HepG2 (cell line): ENCODE data around the gene EFNA4. TPM values are rescaled to one million over a fixed set of nuclear protein-coding genes. Genes with fewer than 3 reads are reported as not detected.
A peak's percentile ranks its signal among the peaks of the same experiment; 100 is the strongest.

Experiments used
- AGO2 ChIP-seq: fragments of 200-400 bp; formaldehyde crosslinking; optimal IDR thresholded peaks from 2 replicates; pipeline ENCODE3; 2017; ENCODE audit warnings: mild to moderate bottlenecking, low read depth, low read length, moderate library complexity
- ELF3 ChIP-seq: IDR thresholded peaks from 2 replicates; pipeline ENCODE4 v1.6.1; 2016; ENCODE audit warnings: missing genetic modification reagents, missing compliant biosample characterization
- ERF ChIP-seq: IDR thresholded peaks from 2 replicates; pipeline ENCODE4 v1.6.1; 2018; ENCODE audit warnings: missing biosample characterization, missing genetic modification reagents
- ESRRA ChIP-seq: sonication (generic); formaldehyde crosslinking; IDR thresholded peaks from 2 replicates; pipeline ENCODE4 v1.5.1; 2020; ENCODE audit warnings: mild to moderate bottlenecking, low read depth, missing genetic modification reagents
- HNRNPL ChIP-seq: fragments of 200-400 bp; formaldehyde crosslinking; IDR thresholded peaks from 2 replicates; pipeline ENCODE4 v1.6.1; 2017; ENCODE audit warnings: mild to moderate bottlenecking, low read depth, low read length
- KDM2A ChIP-seq: sonication (generic); formaldehyde crosslinking; IDR thresholded peaks from 2 replicates; pipeline ENCODE4 v1.4.0; 2020; ENCODE audit warnings: low read depth, missing genetic modification reagents, borderline replicate concordance
- MEIS2 ChIP-seq: sonication (generic); formaldehyde crosslinking; IDR thresholded peaks from 2 replicates; pipeline ENCODE4 v1.9.0; 2021; ENCODE audit warnings: mild to moderate bottlenecking, missing genetic modification reagents
- MIER2 ChIP-seq: IDR thresholded peaks from 2 replicates; pipeline ENCODE4 v1.6.1; 2016; ENCODE audit warnings: missing biosample characterization, missing genetic modification reagents
- PHF20 ChIP-seq: sonication (generic); formaldehyde crosslinking; IDR thresholded peaks from 2 replicates; pipeline ENCODE4 v1.5.0; 2020; ENCODE audit warnings: mild to moderate bottlenecking, missing genetic modification reagents
- SMAD9 ChIP-seq: sonication (generic); formaldehyde crosslinking; IDR thresholded peaks from 2 replicates; pipeline ENCODE4 v1.5.1; 2020; ENCODE audit warnings: mild to moderate bottlenecking, missing genetic modification reagents
- SRSF1 ChIP-seq: fragments of 200-400 bp; formaldehyde crosslinking; optimal IDR thresholded peaks from 2 replicates; pipeline ENCODE3; 2017; ENCODE audit warnings: mild to moderate bottlenecking, low read depth, low read length, moderate library complexity
- TSC22D2 ChIP-seq: sonication (generic); formaldehyde crosslinking; IDR thresholded peaks from 2 replicates; pipeline ENCODE4 v1.5.1; 2020; ENCODE audit warnings: missing genetic modification reagents, mild to moderate bottlenecking, borderline replicate concordance
- XRCC5 ChIP-seq: fragments of 200-400 bp; formaldehyde crosslinking; optimal IDR thresholded peaks from 2 replicates; pipeline ENCODE3; 2017; ENCODE audit warnings: mild to moderate bottlenecking, low read length
- ZFX ChIP-seq: sonication (generic); formaldehyde crosslinking; IDR thresholded peaks from 2 replicates; pipeline ENCODE4 v1.4.0; 2020; ENCODE audit warnings: mild to moderate bottlenecking, low read depth, missing genetic modification reagents, moderate library complexity
- ZNF572 ChIP-seq: sonication (generic); formaldehyde crosslinking; IDR thresholded peaks from 2 replicates; pipeline ENCODE4 v1.5.1; 2020; ENCODE audit warnings: mild to moderate bottlenecking, missing genetic modification reagents
- polyA plus RNA-seq, 8 experiments: library from polyadenylated mRNA; depleted of rRNA in 3 of 8; stranded (reverse) in 7 of 8; unstranded in 1 of 8; fragments of >200 nt; fragmentation: Illumina TruSeq in 4 of 8; extraction: Trizol in 4 of 8; gene quantifications; 2 replicates each; pipeline versions ENCODE4 v1.2.1 to v1.2.3, GENCODE V29; 2011 to 2016; ENCODE audit warnings: low read depth in 4 of 8, missing spikeins in 1 of 8, mixed read lengths in 1 of 8; ENCODE audit not compliant: insufficient read depth in 1 of 8
- total RNA-seq, 5 experiments: library from RNA; depleted of rRNA; stranded (reverse); fragments of >200 nt; fragmentation: Illumina TruSeq; extraction: Trizol; gene quantifications; 2 replicates each; pipeline ENCODE4 v1.2.3, GENCODE V29; 2016; ENCODE audit warnings: low read depth in 1 of 5
- TF ChIP-seq, protein P1 (sequence below): sonication (generic); formaldehyde crosslinking; IDR thresholded peaks from 2 replicates; pipeline ENCODE4 v1.5.1; 2020; ENCODE audit warnings: mild to moderate bottlenecking, moderate library complexity, missing genetic modification reagents
- TF ChIP-seq, protein P2 (sequence below): sonication (generic); formaldehyde crosslinking; IDR thresholded peaks from 2 replicates; pipeline ENCODE4 v1.4.0; 2020; ENCODE audit warnings: missing genetic modification reagents, low read depth, mild to moderate bottlenecking, borderline replicate concordance
- TF ChIP-seq, protein P3 (sequence below): sonication (generic); formaldehyde crosslinking; IDR thresholded peaks from 2 replicates; pipeline ENCODE4 v1.5.0; 2020; ENCODE audit warnings: missing genetic modification reagents, mild to moderate bottlenecking, borderline replicate concordance
- TF ChIP-seq, protein P4 (sequence below): sonication (generic); formaldehyde crosslinking; IDR thresholded peaks from 2 replicates; pipeline ENCODE4 v1.9.0; 2022; ENCODE audit warnings: missing genetic modification reagents, mild to moderate bottlenecking, borderline replicate concordance
- TF ChIP-seq, protein P5 (sequence below): sonication (generic); formaldehyde crosslinking; IDR thresholded peaks from 2 replicates; pipeline ENCODE4 v1.4.0; 2020; ENCODE audit warnings: missing genetic modification reagents

Gene EFNA4
- total and polyA plus RNA-seq, 2 of the 13 experiments (the other 11 are each of a cell fraction or from before 2014, with no cell fraction given), result 12.0 to 17.2 TPM

DNA sequence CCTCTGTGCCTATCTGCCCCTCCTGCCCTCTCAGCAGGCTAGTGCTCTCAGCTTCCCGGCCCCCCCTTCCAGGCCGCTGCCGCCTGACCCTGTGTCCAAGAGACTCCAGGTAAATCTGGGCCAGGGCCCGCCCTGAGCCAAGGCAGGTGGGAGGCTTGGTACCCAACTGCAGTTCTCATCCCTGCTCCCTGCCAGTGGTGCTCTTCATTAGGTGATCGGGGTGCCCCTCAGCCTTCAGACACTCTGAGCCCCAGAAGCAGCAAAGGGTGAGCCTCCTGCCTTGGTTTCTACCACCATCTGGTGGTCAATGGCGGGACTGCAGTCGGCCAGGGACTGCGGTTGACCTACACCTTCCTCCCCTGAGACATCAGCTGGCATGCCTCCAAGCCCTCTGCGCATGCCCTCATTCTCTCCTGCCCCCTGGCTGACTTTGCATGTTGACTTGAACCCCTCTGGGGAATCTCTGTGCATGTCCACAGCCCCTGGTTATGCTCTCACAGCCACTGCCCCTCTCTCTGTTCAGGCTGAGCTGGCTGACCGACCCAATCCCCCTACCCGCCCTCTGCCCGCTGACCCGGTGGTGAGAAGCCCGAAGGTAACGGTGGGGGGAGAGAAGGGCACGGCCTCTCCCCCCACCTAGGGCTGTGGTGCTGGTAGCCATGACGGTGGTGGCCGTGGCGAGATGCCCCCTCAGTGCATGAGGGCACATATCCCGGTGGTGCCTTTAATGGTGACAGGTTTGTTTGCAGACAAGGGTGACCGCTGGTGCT, 2.0 kb upstream of the EFNA4 start (continued):
- TF ChIP-seq AGO2 (no peak), MIER2 (CRISPR knock-in tag) (0 out of 2 replicates have a peak, but pooled peaks have one; percentile 13), XRCC5 (peak; percentile 58), ESRRA (peak; percentile 51; the same call in 1 of the 2 replicates), ZFX (CRISPR knock-in tag) (peak; percentile 30), KDM2A (CRISPR knock-in tag) (peak; percentile 65; the same call in 1 of the 2 replicates), TSC22D2 (CRISPR knock-in tag) (no peak), SRSF1 (peak; percentile 55), ELF3 (CRISPR knock-in tag) (peak; percentile 35; the same call in 1 of the 2 replicates), HNRNPL (0 out of 2 replicates have a peak, but pooled peaks have one; percentile 45), SMAD9 (no peak), ZNF572 (CRISPR knock-in tag) (0 out of 2 replicates have a peak, but pooled peaks have one; percentile 52), MEIS2 (CRISPR knock-in tag) (0 out of 2 replicates have a peak, but pooled peaks have one; percentile 22), PHF20 (no peak), ERF (peak; percentile 40; the same call in 1 of the 2 replicates)
- TF ChIP-seq, protein P1, sequence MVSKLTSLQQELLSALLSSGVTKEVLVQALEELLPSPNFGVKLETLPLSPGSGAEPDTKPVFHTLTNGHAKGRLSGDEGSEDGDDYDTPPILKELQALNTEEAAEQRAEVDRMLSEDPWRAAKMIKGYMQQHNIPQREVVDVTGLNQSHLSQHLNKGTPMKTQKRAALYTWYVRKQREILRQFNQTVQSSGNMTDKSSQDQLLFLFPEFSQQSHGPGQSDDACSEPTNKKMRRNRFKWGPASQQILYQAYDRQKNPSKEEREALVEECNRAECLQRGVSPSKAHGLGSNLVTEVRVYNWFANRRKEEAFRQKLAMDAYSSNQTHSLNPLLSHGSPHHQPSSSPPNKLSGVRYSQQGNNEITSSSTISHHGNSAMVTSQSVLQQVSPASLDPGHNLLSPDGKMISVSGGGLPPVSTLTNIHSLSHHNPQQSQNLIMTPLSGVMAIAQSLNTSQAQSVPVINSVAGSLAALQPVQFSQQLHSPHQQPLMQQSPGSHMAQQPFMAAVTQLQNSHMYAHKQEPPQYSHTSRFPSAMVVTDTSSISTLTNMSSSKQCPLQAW (CRISPR knock-in tag), result peak; percentile 39; the same call in 1 of the 2 replicates
- TF ChIP-seq, protein P2, sequence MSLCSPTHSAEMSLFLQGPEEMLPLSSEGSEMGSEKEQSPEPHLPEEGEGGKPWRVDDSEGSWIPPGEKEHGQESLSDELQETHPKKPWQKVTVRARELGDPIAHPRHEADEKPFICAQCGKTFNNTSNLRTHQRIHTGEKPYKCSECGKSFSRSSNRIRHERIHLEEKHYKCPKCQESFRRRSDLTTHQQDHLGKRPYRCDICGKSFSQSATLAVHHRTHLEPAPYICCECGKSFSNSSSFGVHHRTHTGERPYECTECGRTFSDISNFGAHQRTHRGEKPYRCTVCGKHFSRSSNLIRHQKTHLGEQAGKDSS, result peak; percentile 49; the same call in 1 of the 2 replicates
- TF ChIP-seq, protein P3, sequence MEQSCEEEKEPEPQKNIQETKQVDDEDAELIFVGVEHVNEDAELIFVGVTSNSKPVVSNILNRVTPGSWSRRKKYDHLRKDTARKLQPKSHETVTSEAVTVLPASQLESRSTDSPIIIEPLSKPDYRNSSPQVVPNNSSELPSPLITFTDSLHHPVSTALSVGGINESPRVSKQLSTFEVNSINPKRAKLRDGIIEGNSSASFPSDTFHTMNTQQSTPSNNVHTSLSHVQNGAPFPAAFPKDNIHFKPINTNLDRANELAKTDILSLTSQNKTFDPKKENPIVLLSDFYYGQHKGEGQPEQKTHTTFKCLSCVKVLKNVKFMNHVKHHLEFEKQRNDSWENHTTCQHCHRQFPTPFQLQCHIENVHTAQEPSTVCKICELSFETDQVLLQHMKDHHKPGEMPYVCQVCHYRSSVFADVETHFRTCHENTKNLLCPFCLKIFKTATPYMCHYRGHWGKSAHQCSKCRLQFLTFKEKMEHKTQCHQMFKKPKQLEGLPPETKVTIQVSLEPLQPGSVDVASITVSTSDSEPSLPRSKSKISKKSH (CRISPR knock-in tag), result peak; percentile 26; the same call in 1 of the 2 replicates
- TF ChIP-seq, protein P4, sequence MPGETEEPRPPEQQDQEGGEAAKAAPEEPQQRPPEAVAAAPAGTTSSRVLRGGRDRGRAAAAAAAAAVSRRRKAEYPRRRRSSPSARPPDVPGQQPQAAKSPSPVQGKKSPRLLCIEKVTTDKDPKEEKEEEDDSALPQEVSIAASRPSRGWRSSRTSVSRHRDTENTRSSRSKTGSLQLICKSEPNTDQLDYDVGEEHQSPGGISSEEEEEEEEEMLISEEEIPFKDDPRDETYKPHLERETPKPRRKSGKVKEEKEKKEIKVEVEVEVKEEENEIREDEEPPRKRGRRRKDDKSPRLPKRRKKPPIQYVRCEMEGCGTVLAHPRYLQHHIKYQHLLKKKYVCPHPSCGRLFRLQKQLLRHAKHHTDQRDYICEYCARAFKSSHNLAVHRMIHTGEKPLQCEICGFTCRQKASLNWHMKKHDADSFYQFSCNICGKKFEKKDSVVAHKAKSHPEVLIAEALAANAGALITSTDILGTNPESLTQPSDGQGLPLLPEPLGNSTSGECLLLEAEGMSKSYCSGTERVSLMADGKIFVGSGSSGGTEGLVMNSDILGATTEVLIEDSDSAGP (CRISPR knock-in tag), result peak; percentile 85
- TF ChIP-seq, protein P5, sequence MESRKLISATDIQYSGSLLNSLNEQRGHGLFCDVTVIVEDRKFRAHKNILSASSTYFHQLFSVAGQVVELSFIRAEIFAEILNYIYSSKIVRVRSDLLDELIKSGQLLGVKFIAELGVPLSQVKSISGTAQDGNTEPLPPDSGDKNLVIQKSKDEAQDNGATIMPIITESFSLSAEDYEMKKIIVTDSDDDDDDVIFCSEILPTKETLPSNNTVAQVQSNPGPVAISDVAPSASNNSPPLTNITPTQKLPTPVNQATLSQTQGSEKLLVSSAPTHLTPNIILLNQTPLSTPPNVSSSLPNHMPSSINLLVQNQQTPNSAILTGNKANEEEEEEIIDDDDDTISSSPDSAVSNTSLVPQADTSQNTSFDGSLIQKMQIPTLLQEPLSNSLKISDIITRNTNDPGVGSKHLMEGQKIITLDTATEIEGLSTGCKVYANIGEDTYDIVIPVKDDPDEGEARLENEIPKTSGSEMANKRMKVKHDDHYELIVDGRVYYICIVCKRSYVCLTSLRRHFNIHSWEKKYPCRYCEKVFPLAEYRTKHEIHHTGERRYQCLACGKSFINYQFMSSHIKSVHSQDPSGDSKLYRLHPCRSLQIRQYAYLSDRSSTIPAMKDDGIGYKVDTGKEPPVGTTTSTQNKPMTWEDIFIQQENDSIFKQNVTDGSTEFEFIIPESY, result peak; percentile 24; the same call in 1 of the 2 replicates
